ENCODE results near the gene MKNK2. TPM values are rescaled to one million over a fixed set of nuclear protein-coding genes. Genes with fewer than 3 reads are reported as not detected.
"Not testable (repeated sequence)": the region's sequence is repeated elsewhere in the genome, so short reads cannot be mapped to it uniquely, and the experiment has no call there.

MKNK2 gene
- total RNA-seq, 1 donor from 2014 or later = 85.2 TPM

DNA sequence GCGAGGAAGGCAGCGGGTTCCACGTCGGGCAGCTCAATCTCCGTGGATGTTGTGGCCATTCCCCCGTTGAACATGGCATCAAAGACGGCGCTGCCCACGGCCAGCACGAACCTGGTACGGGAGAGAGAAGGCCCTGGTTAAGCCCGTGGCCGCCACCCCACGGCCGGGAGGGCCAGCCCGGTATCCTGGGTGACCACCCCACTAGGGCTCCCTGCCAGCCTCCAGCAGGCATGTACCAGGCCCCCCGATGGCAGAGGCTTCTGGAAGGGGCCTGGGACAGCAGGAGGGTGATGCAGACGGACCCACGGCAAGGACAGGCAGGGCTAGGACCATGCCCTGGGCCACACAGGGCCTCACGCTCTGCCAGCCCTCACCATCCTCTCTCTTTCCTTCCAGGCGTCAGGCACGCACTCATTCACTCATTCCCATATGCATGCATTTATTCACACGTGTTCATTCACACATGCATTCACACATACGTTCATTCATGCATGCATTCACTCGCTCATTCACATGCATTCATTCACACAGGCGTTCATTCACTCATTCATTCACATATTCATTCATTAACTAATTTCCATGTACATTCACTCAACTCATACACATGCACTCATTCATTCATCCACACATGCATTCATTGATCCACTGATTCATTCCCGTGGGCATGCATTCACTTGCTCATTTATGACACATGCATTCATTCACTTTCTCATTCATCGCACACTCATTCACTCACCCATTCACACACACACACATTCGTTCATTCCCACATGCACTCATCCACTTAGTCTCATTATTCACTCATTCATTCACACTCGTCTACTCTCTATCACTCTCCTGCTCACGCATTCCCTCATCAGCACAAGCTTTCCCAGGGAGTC, 53.5 kb downstream of the MKNK2 start:
- no peak for DNase-seq (ENCODE audit: low read depth, low spot score)

DNA sequence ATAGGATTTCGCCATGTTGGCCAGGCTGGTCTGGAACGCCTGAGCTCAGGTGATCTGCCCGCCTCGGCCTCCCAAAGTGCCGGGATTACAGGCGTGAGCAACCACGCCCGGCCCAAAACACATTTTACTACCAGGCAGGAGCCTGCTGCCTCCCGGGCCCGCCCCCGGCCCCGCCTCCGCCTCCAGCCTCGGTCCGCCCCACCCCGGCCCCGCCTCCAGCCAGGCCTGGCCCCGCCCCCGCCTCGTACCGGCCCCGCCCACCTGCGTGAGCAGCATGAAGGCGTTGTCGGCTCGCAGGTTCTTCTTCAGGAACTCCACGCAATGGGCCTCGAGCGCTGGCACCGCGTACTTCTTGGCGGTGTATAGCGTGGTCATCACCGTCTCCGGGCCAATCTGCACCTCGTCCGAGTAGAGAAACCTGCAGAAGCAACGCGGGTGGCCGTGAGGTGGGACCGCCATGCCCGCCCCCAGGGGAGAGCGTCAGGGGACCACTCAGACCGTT, 58.2 kb downstream of the MKNK2 start:
- DNase-seq (ENCODE audit: low read depth, low spot score) = no peak

DNA sequence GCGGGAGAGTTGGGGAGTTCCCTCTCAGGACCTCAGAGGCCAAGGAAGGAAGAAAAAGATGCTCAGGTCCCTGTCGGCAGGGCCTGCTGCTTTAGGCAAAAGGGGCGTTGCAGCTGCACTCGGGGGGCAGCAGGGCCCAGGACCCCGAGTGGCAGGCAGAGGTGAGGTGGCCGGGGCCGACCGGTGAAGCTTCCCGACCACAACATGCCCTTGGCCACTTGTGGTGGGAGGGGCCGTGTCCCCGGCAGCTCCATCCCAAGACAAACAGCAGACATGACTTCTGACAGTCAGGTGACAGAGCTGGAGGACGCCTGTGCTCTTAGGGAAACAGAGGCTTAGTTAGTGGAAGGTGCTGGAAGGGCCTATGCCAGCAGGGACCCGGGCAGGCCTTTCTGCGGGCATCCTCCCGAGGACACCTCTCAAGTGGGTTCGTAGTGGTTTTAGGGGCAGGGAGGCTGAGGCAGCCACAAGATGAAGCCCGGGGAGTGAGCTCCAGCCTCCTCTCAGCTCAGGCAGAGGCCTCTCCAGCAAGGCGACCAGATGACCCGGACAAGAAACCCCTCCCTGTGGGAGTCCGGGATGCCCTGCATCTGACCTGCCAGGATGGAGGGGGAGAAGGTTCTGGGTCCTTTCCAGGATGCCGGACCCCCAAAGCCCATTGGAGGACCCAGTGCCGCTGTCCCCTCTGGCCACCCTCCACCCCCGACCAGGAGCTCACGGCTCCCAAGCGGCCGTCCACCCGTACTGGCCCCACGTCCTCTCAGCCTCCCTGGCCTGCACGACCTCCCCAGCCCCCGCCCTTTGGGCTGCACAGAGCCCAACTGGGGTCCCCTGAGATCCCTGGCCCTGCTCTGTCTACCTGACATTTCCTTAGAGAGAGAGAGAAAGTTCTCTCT, 59.8 kb downstream of the MKNK2 start:
- no peak for DNase-seq (ENCODE audit: low read depth, low spot score)

DNA sequence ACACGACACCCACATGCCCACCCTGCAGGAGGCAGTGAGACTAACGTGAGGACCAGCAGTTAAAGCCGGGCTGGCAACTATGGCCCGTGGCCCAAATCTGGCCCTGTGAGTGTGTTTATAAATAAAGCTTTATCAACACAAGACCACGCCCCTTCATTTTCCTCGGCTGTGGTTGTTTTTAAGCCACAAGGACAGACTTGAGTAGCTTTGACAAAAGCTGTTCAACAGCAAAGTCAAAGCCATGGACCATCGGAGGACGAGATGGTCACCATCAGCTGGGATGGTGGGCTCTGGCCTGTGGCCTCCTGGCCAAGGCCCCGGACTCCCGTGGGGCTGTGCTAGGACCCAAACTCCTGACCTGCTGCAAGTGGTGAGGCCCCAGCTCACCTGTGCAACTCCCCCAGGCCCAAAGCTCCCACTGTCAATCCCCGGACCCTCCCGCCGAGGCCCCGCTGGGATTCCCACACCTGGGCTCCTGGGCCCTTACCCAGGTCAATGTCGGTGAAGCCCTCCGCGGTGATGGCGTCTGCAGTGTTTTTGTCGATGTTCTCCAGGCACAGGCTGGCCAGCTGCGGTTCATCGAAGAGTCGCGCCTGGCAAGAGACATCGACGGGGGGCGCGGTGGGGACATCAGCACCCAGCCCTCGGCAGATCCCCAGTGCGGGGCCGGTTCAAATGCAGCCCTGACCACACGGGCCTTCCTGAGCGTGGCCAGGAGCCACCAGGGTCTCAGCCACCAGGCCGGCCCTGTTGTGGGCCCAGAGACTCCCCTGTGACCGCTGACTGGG, 60.6 kb downstream of the MKNK2 start:
- no peak for DNase-seq (ENCODE audit: low read depth, low spot score)

DNA sequence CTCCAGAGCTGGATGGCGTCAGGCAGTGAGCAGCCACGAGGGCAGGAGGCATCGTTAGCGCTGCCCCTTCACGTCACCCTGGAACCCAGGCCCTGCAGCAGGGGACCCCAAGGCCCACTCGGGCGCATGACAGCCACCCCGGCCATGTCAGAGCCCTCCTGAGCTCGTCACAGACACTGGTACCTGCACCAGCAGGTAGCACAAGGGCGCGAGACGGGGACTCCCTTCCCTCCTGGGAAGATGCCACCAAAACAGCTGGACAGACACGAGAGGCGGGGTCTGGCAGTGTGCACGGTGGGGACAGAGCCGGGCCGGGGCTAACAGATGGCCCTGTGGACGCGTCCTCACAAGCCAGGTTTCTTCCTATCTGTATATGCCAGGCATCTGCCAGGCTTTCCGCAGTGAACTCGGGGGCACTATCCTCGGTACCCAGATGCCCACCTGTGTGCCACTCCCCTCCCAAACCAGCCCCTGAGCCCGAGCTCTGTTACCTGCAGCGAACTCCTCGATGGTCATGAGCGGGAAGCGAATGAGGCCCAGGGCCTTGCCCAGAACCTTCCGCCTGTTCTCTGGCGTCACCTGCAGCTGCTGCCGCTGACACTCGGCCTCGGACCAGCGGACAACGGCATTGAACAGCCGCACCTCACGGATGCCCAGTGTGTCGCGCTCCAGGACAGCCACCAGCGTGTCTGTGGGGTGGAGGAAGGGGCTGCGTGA, 61.4 kb downstream of the MKNK2 start:
- no peak for DNase-seq (ENCODE audit: low read depth, low spot score)

DNA sequence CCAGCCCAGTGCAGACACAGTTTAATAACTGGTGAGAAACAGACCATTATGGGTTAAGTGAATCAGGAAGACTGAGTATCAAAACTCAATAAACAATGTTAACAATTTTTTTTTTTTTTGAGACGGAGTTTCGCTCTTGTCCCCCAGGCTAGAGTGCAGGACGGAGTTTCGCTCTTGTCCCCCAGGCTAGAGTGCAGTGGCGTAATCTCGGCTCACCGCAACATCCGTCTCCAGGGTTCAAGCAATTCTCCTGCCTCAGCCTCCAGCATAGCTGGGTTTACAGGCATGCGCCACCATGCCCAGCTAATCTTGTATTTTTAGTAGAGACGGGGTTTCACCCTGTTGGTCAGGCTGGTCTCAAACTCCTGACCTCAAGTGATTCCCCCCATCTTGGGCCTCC, 62.6 kb downstream of the MKNK2 start:
- DNase-seq (ENCODE audit: low read depth, low spot score) = not testable (repeated sequence)

Other genes with a start within 250 kb of the MKNK2 start
- gene ATP8B3, start 239.0 kb downstream of the MKNK2 start, total RNA-seq = 0.92 and 3.3 TPM in 2 replicates
- 6.5 and 6.8 TPM in 2 replicates for gene REXO1, start 202.8 kb downstream of the MKNK2 start, total RNA-seq
- 7.0 and 9.8 TPM in 2 replicates for gene KLF16, start 187.7 kb downstream of the MKNK2 start, total RNA-seq
- gene ABHD17A, start 165.7 kb downstream of the MKNK2 start, total RNA-seq = 77.4 and 128 TPM in 2 replicates
- 2.4 and 3.1 TPM in 2 replicates for gene ADAT3, start 145.8 kb downstream of the MKNK2 start, total RNA-seq
- 23.7 and 26.2 TPM in 2 replicates for gene SCAMP4, start 145.8 kb downstream of the MKNK2 start, total RNA-seq
- 88.6 and 107 TPM in 2 replicates for gene CSNK1G2, start 110.1 kb downstream of the MKNK2 start, total RNA-seq
- 52.9 and 61.7 TPM in 2 replicates for gene BTBD2, start 35.5 kb downstream of the MKNK2 start, total RNA-seq
- gene MOB3A, start 45.1 kb upstream of the MKNK2 start, total RNA-seq = 18.7 and 25.5 TPM in 2 replicates
- 0.46 and 0.74 TPM in 2 replicates for gene IZUMO4, start 45.7 kb upstream of the MKNK2 start, total RNA-seq
- 90.9 and 100 TPM in 2 replicates for gene AP3D1, start 100.3 kb upstream of the MKNK2 start, total RNA-seq
- 4.7 and 5.4 TPM in 2 replicates for gene DOT1L, start 112.7 kb upstream of the MKNK2 start, total RNA-seq
- gene PLEKHJ1, start 185.1 kb upstream of the MKNK2 start, total RNA-seq = 55.3 and 63.0 TPM in 2 replicates
- gene SF3A2, start 185.6 kb upstream of the MKNK2 start, total RNA-seq = 45.0 and 50.4 TPM in 2 replicates
- 0.86 and 1.1 TPM in 2 replicates for gene AMH, start 198.1 kb upstream of the MKNK2 start, total RNA-seq
- gene JSRP1, start 205.2 kb upstream of the MKNK2 start, total RNA-seq = 0.07 and 0.39 TPM in 2 replicates
- not detected in 2 replicates for gene PEAK3, start 230.9 kb upstream of the MKNK2 start, total RNA-seq

All from pulmonary artery endothelial cell (primary cell).